HG02981 (cell line): ENCODE data around the gene NDRG2.

Experiments used
- ATAC-seq: cut with Tn5 transposase; IDR thresholded peaks from one replicate; pipeline ENCODE4 v1.9.1; 2021; ENCODE audit warnings: mild to moderate bottlenecking, moderate library complexity; ENCODE audit not compliant: unreplicated experiment

Gene NDRG2

DNA sequence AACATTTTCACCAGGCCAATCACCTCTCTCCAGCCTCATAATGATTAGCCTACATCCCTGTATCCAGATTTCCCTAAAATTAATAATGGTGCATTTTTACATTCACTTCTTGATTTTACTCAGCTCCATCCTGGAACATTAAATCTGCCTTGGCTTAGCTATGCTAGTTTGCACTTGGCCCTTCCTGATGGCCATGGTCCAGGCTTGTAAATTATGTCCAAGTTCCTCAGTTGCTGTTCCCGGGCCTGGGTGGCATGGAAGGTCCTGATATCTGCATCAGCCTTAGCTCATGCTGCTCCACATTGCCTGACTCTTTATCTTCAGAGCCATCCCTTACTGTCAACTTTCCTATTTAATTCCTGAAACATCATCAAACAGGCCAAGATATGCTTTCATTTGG, 46.2 kb downstream of the NDRG2 start:
- no peak for ATAC-seq

DNA sequence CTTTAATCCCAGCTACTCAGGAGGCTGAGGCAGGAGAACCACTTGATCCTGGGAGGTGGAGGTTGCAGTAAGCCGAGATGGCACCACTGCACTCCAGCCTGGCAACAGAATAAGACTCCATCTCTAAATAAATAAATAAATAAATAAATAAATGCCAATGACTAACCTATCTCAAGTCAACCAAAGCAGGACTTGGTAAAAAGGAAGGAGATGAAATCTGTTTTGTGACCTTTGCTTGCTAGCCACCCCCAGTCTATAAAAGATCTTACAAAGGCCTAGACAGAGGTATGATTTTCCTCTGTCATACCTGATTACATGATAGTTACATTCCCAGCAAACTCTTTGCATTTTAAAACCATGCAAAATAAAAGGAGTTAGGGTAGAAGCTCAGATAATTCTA, 48.6 kb downstream of the NDRG2 start:
- no peak for ATAC-seq

DNA sequence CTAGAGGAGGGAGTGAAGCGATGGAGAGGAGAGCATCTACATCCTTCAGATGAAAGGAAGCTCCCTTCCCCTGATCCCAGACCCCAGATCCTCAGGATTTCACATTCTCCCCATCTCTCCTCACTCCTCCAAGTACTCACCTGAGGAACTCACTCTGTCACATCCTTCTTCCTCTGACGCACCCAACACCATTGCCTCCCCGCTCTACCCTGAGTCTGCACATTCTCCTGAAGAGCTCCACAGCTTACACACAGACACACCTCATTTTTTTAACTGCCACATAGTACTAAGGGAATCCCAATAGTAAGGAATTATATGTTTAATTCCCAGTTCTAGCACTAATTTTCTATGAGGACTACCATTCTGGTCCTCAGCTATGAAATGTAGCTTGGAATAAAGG, 51.4 kb downstream of the NDRG2 start:
- no peak for ATAC-seq

DNA sequence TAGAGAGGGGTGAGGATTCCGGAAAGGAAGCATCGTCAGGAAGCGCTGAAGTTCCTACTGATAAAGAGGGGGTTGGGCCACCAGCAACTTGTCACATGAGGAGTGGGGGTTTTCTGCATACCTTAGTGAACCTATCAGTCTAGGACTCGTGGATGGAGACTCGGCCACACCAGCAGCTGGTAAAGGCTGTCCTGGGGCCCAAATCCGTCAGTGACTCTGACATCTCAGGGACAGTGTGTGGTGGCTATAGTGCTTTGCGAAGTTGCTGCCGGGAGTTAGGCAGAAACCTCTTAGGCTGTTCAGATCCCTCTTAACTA, 53.2 kb downstream of the NDRG2 start:
- ATAC-seq, result peak; percentile 19

DNA sequence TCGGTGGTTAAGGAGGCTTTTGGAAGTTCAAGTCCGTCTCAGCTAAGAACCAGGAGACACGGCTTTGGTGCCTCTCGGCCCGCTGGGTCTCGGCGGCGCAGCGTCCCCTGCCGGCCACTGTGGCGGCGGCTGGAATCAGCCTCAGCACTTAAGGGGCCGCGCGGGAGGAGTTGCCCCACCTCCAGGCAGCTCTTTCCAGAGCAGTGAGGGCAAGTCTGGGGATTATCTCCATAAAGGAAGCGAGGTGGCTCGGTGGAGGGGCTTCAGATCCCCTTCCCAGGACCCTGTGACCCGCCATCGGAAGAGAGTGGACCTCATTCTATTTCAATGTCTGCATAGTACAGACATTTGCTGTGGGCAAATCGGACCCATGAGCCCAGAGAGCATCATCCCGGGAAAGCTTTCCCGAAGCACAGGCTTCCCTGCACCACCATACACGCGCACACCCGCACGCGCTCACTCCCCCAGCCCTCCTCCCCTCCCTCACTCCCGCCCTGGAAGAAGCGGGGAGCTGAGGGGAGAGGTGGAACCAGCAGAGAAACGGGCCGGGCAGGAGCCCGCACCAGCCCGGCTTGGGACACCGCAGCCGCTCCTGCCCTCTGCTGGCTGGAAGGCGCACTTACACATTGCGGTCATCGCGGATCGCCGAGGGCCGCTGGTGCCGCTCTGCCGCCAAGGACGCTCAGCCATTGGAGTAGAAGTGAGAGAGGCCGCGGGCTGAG, 53.7 kb downstream of the NDRG2 start:
- peak; percentile 85 for ATAC-seq

DNA sequence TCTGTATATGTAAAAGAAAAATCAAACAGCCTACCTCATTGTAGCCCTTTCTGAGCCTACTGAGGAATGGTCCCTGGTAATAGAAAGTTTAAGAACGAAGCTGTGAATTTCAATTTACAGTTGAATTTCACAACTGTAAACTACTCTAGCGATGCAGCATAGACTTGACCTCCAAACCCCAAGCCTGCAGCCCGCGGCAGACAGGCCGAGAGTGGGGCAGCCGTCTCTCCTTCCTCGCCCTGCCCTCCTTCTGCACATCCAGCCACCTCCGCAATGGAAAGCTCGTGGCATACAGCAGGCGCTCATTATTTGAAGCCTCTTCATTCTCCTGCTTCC, 54.2 kb downstream of the NDRG2 start:
- ATAC-seq, result peak; percentile 5

DNA sequence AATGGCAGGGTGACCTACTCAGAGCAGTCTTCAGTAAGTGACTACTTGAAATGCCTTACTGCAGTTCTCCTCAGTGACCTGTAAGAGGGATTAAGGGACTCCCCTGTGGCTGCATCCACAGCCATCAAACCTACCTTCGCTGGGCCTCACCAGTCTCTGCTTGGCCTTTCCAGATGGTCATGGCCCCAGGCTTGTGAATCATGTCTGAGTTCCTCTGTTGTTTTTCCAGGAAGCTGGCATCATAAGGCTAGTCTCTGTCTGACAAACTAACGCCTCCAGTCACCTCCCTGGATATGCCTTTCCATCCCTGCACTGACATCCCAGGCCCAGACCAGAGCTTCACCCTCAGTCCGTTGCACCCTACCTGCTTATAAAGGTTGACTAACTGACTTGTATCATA, 55.5 kb downstream of the NDRG2 start:
- ATAC-seq, result no peak
